HepG2 (cell line): ENCODE measurements around the gene TBC1D10A. TPM values are rescaled to one million over a fixed set of nuclear protein-coding genes. Genes with fewer than 3 reads are reported as not detected.

Source experiments
- ATAC-seq: fragments of 200-7000 bp; cut with Tn5 transposase; 3 replicates; pipeline ENCODE4 v1.9.1; 2020; ENCODE audit warnings: mild to moderate bottlenecking, moderate library complexity
- BruUV-seq: library from RNA; stranded (reverse); fragments of 400-500 nt; replicated peaks from 2 replicates; lab custom pipeline; 2021; lab: Mats Ljungman, UMichigan
- CTCF ChIA-PET: fragments of 300-600 bp; formaldehyde crosslinking; extraction: SDS; loops from one replicate; lab custom pipeline; 2021; ENCODE audit warnings: low total read pairs, inconsistent platforms, low intra/inter-chr PET ratio; lab: Yijun Ruan, JAX
- POLR2A ChIA-PET: fragments of 350-600 bp; sonication (Branson Sonifier 250); formaldehyde crosslinking; loops from one replicate; lab custom pipeline; 2020; ENCODE audit warnings: antibody characterized with exemption, inconsistent platforms; lab: Yijun Ruan, JAX
- DNase-seq: peaks from one replicate; pipeline ENCODE4 v3.0.0-alpha.2; 2015; ENCODE audit warnings: low spot score
- FAIRE-seq: peaks from 3 replicates; lab custom pipeline; 2011; peaks lifted over from hg19 to GRCh38; lab: Jason Lieb, UNC
- H2AFZ ChIP-seq: one replicate; pipeline ENCODE4 v1.6.1; 2011; ENCODE audit warnings: low read length, inconsistent platforms
- H3K27ac ChIP-seq: fragments of 300-600 bp; 3 replicates; pipeline ENCODE4 v1.8.0; 2011; ENCODE audit warnings: mixed run types, mild to moderate bottlenecking, mixed read lengths, low read length, inconsistent platforms; ENCODE audit not compliant: insufficient read depth; ENCODE audit errors: extremely low read length
- H3K27me3 ChIP-seq, 2 experiments: fragments of 200-600 bp in 1 of 2; 2 replicates in 1 of 2; 3 replicates in 1 of 2; pipeline versions ENCODE4 v1.6.0 to v1.8.0; 2011; ENCODE audit warnings: low read length in 2 of 2, mild to moderate bottlenecking in 2 of 2, moderate library complexity in 2 of 2, inconsistent platforms in 1 of 2; ENCODE audit not compliant: insufficient read depth in 2 of 2, control insufficient read depth in 1 of 2
- H3K36me3 ChIP-seq, 2 experiments: fragments of 200-600 bp in 1 of 2; replicated peaks in 1 of 2; 2 replicates in 1 of 2; 3 replicates in 1 of 2; pipeline versions ENCODE4 v1.5.1 to v1.8.0; 2011; ENCODE audit warnings: low read length in 2 of 2, inconsistent platforms in 1 of 2; ENCODE audit not compliant: insufficient read depth in 2 of 2, control insufficient read depth in 1 of 2
- H3K4me1 ChIP-seq: 2 replicates; pipeline ENCODE4 v1.5.1; 2012; ENCODE audit warnings: low read length, inconsistent platforms; ENCODE audit not compliant: insufficient read depth
- H3K4me2 ChIP-seq: 2 replicates; pipeline ENCODE4 v1.6.0; 2011; ENCODE audit warnings: low read depth, low read length, inconsistent platforms
- H3K4me3 ChIP-seq, 3 experiments: fragments of 200-600 bp in 1 of 3; sonication (generic), shearing (Covaris generic) in 1 of 3; replicated peaks in 1 of 3; 2 replicates each; pipeline ENCODE4 v1.5.1; 2011 to 2016; ENCODE audit warnings: low read length in 3 of 3, inconsistent platforms in 2 of 3, low read depth in 2 of 3, mild to moderate bottlenecking in 2 of 3, control low read depth in 1 of 3, mixed read lengths in 1 of 3; ENCODE audit not compliant: insufficient read depth in 1 of 3
- H3K79me2 ChIP-seq: one replicate; pipeline ENCODE4 v1.6.1; 2011; ENCODE audit warnings: low read length, inconsistent platforms; ENCODE audit not compliant: insufficient read depth
- H3K9ac ChIP-seq: 2 replicates; pipeline ENCODE4 v1.6.0; 2011; ENCODE audit warnings: mild to moderate bottlenecking, low read depth, low read length, inconsistent platforms; ENCODE audit not compliant: insufficient read depth
- H3K9me3 ChIP-seq: 2 replicates; pipeline ENCODE4 v1.5.1; 2012; ENCODE audit warnings: mild to moderate bottlenecking, low read length
- H4K20me1 ChIP-seq: 2 replicates; pipeline ENCODE4 v1.6.0; 2011; ENCODE audit warnings: inconsistent platforms, mild to moderate bottlenecking, low read length, moderate library complexity; ENCODE audit not compliant: insufficient read depth
- GPN1 ChIP-seq: sonication (generic); formaldehyde crosslinking; IDR thresholded peaks from 2 replicates; pipeline ENCODE4 v1.5.1; 2020; ENCODE audit warnings: missing genetic modification reagents, borderline replicate concordance
- HDAC1 ChIP-seq: sonication (generic); formaldehyde crosslinking; IDR thresholded peaks from 2 replicates; pipeline ENCODE4 v1.5.1; 2020; ENCODE audit warnings: mild to moderate bottlenecking, missing genetic modification reagents
- HNRNPK ChIP-seq: fragments of 200-400 bp; formaldehyde crosslinking; IDR thresholded peaks from 2 replicates; pipeline ENCODE4 v1.6.1; 2018; ENCODE audit warnings: low read length, low read depth, moderate library complexity, mild to moderate bottlenecking; ENCODE audit not compliant: poor library complexity, severe bottlenecking
- IKZF4 ChIP-seq: sonication (generic); formaldehyde crosslinking; IDR thresholded peaks from 2 replicates; pipeline ENCODE4 v1.5.1; 2020; ENCODE audit warnings: borderline replicate concordance, mild to moderate bottlenecking, low read depth, missing genetic modification reagents; ENCODE audit errors: not compliant biosample characterization
- SRSF1 ChIP-seq: fragments of 200-400 bp; formaldehyde crosslinking; optimal IDR thresholded peaks from 2 replicates; pipeline ENCODE3; 2017; ENCODE audit warnings: mild to moderate bottlenecking, low read depth, low read length, moderate library complexity
- ZNF101 ChIP-seq: sonication (generic); formaldehyde crosslinking; IDR thresholded peaks from 2 replicates; pipeline ENCODE4 v1.4.0; 2020; ENCODE audit warnings: mild to moderate bottlenecking, low read depth, missing genetic modification reagents, borderline replicate concordance
- ZSCAN25 ChIP-seq: sonication (generic); formaldehyde crosslinking; IDR thresholded peaks from 2 replicates; pipeline ENCODE4 v1.8.0; 2022; ENCODE audit warnings: mild to moderate bottlenecking, missing genetic modification reagents
- WGBS: methylation state at CpG from one replicate; pipeline ENCODE4 v1.1.6; 2017; ENCODE audit warnings: low lambda C conversion rate; 5-methylcytosine and 5-hydroxymethylcytosine counted together
- in situ Hi-C: cut with HindIII; loops from 2 replicates; pipeline ENCODE4 v1.10.0; 2017; ENCODE audit warnings: low pct_unique_long_range_greater_than_20kb; ENCODE audit not compliant: extremely low pct_ligation_motif_present
- intact Hi-C: fragments of 100-400 bp; cut with micrococcal nuclease; formaldehyde crosslinking; loops from one replicate; pipeline ENCODE4 v1.10.0; 2022; ENCODE audit not compliant: unreplicated experiment
- polyA plus RNA-seq, 8 experiments: library from polyadenylated mRNA; depleted of rRNA in 3 of 8; stranded (reverse) in 7 of 8; unstranded in 1 of 8; fragments of >200 nt; fragmentation: Illumina TruSeq in 4 of 8; extraction: Trizol in 4 of 8; gene quantifications; 2 replicates each; pipeline versions ENCODE4 v1.2.1 to v1.2.3, GENCODE V29; 2011 to 2016; ENCODE audit warnings: low read depth in 4 of 8, missing spikeins in 1 of 8, mixed read lengths in 1 of 8; ENCODE audit not compliant: insufficient read depth in 1 of 8
- total RNA-seq, 5 experiments: library from RNA; depleted of rRNA; stranded (reverse); fragments of >200 nt; fragmentation: Illumina TruSeq; extraction: Trizol; gene quantifications; 2 replicates each; pipeline ENCODE4 v1.2.3, GENCODE V29; 2016; ENCODE audit warnings: low read depth in 1 of 5
- TF ChIP-seq, protein P1 (sequence below): sonication (generic); formaldehyde crosslinking; IDR thresholded peaks from 2 replicates; pipeline ENCODE4 v1.4.0; 2020; ENCODE audit warnings: missing genetic modification reagents
- TF ChIP-seq, protein P2 (sequence below): sonication (generic); formaldehyde crosslinking; IDR thresholded peaks from 2 replicates; pipeline ENCODE4 v1.4.0; 2020; ENCODE audit warnings: missing genetic modification reagents, borderline replicate concordance

The TBC1D10A gene
- total and polyA plus RNA-seq, 2 of the 13 experiments (the other 11 are each of a cell fraction or from before 2014, with no cell fraction given): 4.2 to 4.9 TPM

GRCh38 chr22:30326255-30326705 lies 461 bp downstream of the TBC1D10A start:
- intact Hi-C loops: loop anchor here (2.0 kb wide), 1 partner anchor 37 kb away; the partner anchor contains the start of gene CASTOR1
- peak; percentile 27 for ATAC-seq
- Histone ChIP-seq H4K20me1 (no peaks in the 10 kb centered on the region), H3K27me3 (no peaks in the 10 kb centered on the region; a peak in 1 of 5 replicates), H3K4me3 (peak overlapping the region; percentile 69 to 95 (median 89)), H3K4me1 (peaks cover 39% of the 10 kb centered on the region), H3K9me3 (no peaks in the 10 kb centered on the region), H3K79me2 (no peaks in the 10 kb centered on the region), H3K27ac (peak overlapping the region; percentile 46), H3K9ac (peak overlapping the region; percentile 77), H3K4me2 (peak overlapping the region; percentile 70), H2AFZ (no peak overlapping the region), H3K36me3 (peaks cover 0 to 4% of the 10 kb centered on the region in 2 experiments; a peak in 2 of 5 replicates)
- CTCF ChIA-PET: interaction anchor here (2.2 kb wide), 1 partner anchor 39 kb away, joined by 13 read pairs; no protein-coding TSS in a partner anchor
- POLR2A ChIA-PET: interaction anchor here (0.8 to 3.6 kb wide), 11 partner anchors 8 to 560 kb away, joined by 3 to 39 read pairs (median 7); partner anchors contain the start of genes CASTOR1, CCDC157, RNF215 and SF3A1
- DNase-seq: no peak
- TF ChIP-seq, protein P1, sequence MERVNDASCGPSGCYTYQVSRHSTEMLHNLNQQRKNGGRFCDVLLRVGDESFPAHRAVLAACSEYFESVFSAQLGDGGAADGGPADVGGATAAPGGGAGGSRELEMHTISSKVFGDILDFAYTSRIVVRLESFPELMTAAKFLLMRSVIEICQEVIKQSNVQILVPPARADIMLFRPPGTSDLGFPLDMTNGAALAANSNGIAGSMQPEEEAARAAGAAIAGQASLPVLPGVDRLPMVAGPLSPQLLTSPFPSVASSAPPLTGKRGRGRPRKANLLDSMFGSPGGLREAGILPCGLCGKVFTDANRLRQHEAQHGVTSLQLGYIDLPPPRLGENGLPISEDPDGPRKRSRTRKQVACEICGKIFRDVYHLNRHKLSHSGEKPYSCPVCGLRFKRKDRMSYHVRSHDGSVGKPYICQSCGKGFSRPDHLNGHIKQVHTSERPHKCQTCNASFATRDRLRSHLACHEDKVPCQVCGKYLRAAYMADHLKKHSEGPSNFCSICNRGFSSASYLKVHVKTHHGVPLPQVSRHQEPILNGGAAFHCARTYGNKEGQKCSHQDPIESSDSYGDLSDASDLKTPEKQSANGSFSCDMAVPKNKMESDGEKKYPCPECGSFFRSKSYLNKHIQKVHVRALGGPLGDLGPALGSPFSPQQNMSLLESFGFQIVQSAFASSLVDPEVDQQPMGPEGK (CRISPR knock-in tag): 0 out of 2 replicates have a peak, but pooled peaks have one; percentile 19
- TF ChIP-seq HDAC1 (CRISPR knock-in tag): 0 out of 2 replicates have a peak, but pooled peaks have one; percentile 1
- no peak for TF ChIP-seq ZNF101 (CRISPR knock-in tag)
- TF ChIP-seq SRSF1: peak; percentile 5
- TF ChIP-seq ZSCAN25 (CRISPR knock-in tag): peak; percentile 66; the same call in 1 of the 2 replicates
- TF ChIP-seq IKZF4 (CRISPR knock-in tag): no peak
- no peak for TF ChIP-seq GPN1 (CRISPR knock-in tag)
- peak; percentile 85 for TF ChIP-seq HNRNPK
- TF ChIP-seq, protein P2, sequence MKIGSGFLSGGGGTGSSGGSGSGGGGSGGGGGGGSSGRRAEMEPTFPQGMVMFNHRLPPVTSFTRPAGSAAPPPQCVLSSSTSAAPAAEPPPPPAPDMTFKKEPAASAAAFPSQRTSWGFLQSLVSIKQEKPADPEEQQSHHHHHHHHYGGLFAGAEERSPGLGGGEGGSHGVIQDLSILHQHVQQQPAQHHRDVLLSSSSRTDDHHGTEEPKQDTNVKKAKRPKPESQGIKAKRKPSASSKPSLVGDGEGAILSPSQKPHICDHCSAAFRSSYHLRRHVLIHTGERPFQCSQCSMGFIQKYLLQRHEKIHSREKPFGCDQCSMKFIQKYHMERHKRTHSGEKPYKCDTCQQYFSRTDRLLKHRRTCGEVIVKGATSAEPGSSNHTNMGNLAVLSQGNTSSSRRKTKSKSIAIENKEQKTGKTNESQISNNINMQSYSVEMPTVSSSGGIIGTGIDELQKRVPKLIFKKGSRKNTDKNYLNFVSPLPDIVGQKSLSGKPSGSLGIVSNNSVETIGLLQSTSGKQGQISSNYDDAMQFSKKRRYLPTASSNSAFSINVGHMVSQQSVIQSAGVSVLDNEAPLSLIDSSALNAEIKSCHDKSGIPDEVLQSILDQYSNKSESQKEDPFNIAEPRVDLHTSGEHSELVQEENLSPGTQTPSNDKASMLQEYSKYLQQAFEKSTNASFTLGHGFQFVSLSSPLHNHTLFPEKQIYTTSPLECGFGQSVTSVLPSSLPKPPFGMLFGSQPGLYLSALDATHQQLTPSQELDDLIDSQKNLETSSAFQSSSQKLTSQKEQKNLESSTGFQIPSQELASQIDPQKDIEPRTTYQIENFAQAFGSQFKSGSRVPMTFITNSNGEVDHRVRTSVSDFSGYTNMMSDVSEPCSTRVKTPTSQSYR (CRISPR knock-in tag): peak; percentile 61; the same call in 1 of the 2 replicates
- in situ Hi-C loops: no loop called here
- no peak for FAIRE-seq
- BruUV-seq: no TSS peak
- 2% methylated on average over 8 of the region's 34 CpGs for WGBS
